C4-2B (cell line): ENCODE results near the gene KLHDC4.

Source experiments
- CTCF ChIP-seq: fragments of 450-650 bp; conservative IDR thresholded peaks from 2 replicates; pipeline ENCODE4 v1.5.1; 2017; ENCODE audit warnings: mild to moderate bottlenecking
- ZFX ChIP-seq: fragments of 450-650 bp; IDR thresholded peaks from 2 replicates; pipeline ENCODE4 v1.6.1; 2017

GRCh38 chr16:87703835-87704375 is 61.9 kb downstream of the KLHDC4 start:
- TF ChIP-seq CTCF (no peak), ZFX (no peak)
